SK-N-SH treated with all-trans-retinoic acid at 6 μM for 48 hours (cell line): Measurements from ENCODE around the gene YPEL4.

Source experiments
- ARNTL ChIP-seq: fragments of 450-650 bp; formaldehyde crosslinking; IDR thresholded peaks from 2 replicates; pipeline ENCODE4 v1.5.0; 2020; ENCODE audit warnings: low read depth, mild to moderate bottlenecking, moderate library complexity, borderline replicate concordance
- CSDC2 ChIP-seq: fragments of 250-450 bp; sonication (Bioruptor Pico); IDR thresholded peaks from 2 replicates; pipeline ENCODE4 v1.5.0; 2020; ENCODE audit warnings: mild to moderate bottlenecking, moderate library complexity
- POU6F1 ChIP-seq: fragments of 250-450 bp; sonication (Bioruptor Pico); IDR thresholded peaks from 2 replicates; pipeline ENCODE4 v1.8.0; 2021; ENCODE audit warnings: low read depth, mild to moderate bottlenecking, moderate library complexity, borderline replicate concordance
- RARB ChIP-seq: fragments of 250-450 bp; sonication (Bioruptor Pico); IDR thresholded peaks from 2 replicates; pipeline ENCODE4 v1.8.0; 2021; ENCODE audit warnings: mild to moderate bottlenecking, moderate library complexity
- TF ChIP-seq, protein P1 (sequence below): fragments of 250-450 bp; sonication (Bioruptor Pico); IDR thresholded peaks from 2 replicates; pipeline ENCODE4 v1.5.1; 2021; ENCODE audit warnings: mild to moderate bottlenecking, moderate library complexity

DNA sequence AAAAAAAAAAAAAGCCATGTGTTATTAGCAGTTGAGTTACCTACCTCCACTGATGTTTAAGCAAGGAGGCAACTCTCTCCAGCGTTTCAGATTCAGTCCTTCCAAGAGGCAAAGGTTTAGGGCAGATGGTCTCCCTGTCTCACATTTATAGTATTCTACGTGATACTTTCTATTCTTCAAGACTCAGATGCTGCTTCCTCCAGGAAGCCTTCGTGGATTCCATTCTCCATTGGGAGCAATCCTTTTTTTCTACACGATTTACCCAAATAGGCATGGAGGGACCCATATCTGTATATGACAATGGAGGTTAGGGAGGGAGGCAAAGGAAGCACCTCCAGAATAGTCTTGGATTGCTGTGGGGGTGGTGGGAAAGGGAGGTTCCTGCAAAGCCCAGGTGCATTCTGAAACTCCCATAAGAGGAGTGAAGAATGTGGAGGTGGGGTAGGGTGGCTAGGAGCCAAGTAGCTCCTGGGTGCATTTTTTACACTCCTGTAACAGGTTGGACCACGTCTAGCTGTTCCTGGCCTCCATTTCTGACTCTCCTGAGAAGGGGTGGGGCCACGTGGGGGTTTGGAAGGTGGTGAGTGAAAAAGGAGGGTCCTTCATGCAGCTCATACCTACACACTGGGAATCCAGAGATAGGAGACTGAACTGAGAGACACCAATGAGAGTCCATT lies 16.2 kb downstream of the YPEL4 start:
- TF ChIP-seq POU6F1 (no peak), CSDC2 (CRISPR knock-in tag) (no peak), ARNTL (CRISPR knock-in tag) (no peak), RARB (CRISPR knock-in tag) (no peak)
- TF ChIP-seq, protein P1, sequence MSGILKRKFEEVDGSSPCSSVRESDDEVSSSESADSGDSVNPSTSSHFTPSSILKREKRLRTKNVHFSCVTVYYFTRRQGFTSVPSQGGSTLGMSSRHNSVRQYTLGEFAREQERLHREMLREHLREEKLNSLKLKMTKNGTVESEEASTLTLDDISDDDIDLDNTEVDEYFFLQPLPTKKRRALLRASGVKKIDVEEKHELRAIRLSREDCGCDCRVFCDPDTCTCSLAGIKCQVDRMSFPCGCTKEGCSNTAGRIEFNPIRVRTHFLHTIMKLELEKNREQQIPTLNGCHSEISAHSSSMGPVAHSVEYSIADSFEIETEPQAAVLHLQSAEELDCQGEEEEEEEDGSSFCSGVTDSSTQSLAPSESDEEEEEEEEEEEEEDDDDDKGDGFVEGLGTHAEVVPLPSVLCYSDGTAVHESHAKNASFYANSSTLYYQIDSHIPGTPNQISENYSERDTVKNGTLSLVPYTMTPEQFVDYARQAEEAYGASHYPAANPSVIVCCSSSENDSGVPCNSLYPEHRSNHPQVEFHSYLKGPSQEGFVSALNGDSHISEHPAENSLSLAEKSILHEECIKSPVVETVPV (CRISPR knock-in tag) = no peak
